Suprapubic skin (tissue), 4 donors: ENCODE data around the gene PDE1C.

Experiments
- CTCF ChIP-seq, 2 donors: fragments of 200-600 bp in 1 of 2; fragments of 450-650 bp in 1 of 2; sonication (generic) in 1 of 2; IDR thresholded peaks; one replicate each; pipeline ENCODE4 v1.5.1; 2016 to 2019; ENCODE audit warnings: antibody characterized with exemption in 2 of 2, mild to moderate bottlenecking in 1 of 2, moderate library complexity in 1 of 2
- POLR2A ChIP-seq, 2 donors: fragments of 450-650 bp; IDR thresholded peaks; one replicate each; pipeline ENCODE4 v1.6.1; 2017; ENCODE audit warnings: antibody characterized with exemption in 2 of 2, mild to moderate bottlenecking in 2 of 2, moderate library complexity in 2 of 2
- POLR2AphosphoS5 ChIP-seq, 3 donors: sonication (generic); formaldehyde crosslinking; IDR thresholded peaks; one replicate each; pipeline ENCODE4 v1.6.1; 2017; ENCODE audit warnings: antibody characterized with exemption in 3 of 3

GRCh38 chr7:31702354-31702753, 367.9 kb downstream of the PDE1C start:
- TF ChIP-seq CTCF (IDR thresholded peaks at IDR 0.05) (no peak), POLR2A (IDR thresholded peaks at IDR 0.05) (no peak), POLR2AphosphoS5 (IDR thresholded peaks at IDR 0.05) (no peak)
